SKM-1 (cell line): ENCODE measurements around the gene GPR89B.
"Not testable (repeated sequence)": the region's sequence is repeated elsewhere in the genome, so short reads cannot be mapped to it uniquely, and the experiment has no call there.

Source experiments
- DNase-seq: peaks from one replicate; lab custom pipeline; 2025; ENCODE audit not compliant: unreplicated experiment; lab: John Stamatoyannopoulos, UW

The GPR89B gene

DNA sequence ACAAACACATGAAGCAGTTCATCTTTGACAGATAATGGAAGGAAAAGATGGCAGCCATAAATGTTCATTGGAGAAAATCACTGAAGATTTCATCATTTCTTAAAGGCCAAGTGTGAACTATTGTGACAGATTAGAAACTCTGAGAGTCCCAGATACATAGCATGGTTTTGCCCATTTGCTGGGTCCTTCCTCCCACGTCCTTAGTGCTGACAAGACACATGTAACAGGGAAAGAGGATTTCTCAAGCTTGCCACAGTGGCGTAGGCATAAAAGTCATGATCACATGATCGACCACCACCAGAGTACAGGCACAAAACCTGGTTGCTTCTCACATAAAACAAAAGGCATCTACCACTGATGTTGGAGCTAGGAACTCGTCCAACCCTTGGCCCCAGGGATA is 98.8 kb downstream of the GPR89B start:
- DNase-seq: not testable (repeated sequence)

DNA sequence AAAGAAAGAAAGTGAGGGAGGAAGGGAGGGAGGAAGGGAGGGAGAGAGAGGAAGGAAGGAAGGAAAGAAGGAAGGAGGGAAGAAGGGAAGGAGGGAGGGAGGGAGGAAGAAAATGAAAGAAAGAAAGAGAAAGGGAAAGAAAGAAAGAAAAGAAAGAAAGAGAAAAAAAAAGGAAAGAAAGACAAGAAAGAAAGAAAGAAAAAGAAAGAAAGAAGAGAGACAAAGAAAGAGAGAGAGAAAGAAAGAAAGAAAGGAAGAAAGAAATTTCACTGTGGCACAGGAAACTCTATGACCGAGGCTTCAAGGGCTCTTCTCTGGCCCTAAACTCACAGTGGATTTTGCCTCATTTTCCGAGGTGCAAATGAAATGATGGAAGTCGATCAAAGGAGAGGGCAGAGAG is 104.0 kb downstream of the GPR89B start:
- DNase-seq: not testable (repeated sequence)

DNA sequence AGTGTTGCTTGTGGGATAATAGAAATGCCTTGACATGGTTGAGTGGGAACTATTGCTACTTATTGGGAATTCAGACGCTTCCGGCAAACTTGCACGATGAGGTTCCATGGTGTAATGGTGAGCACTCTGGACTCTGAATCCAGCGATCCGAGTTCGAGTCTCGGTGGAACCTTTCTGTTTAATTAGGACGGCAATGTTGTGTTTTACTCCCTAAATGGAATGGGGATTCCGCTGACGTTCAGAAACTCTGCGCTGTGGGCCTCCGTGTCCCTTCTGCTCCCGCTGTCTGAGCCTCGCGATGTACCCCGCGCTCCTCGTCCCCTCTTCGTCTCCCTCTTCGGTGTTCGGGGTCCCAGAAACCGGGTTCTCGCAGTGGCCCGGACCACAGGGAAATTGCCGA is 104.5 kb downstream of the GPR89B start:
- not testable (repeated sequence) for DNase-seq

DNA sequence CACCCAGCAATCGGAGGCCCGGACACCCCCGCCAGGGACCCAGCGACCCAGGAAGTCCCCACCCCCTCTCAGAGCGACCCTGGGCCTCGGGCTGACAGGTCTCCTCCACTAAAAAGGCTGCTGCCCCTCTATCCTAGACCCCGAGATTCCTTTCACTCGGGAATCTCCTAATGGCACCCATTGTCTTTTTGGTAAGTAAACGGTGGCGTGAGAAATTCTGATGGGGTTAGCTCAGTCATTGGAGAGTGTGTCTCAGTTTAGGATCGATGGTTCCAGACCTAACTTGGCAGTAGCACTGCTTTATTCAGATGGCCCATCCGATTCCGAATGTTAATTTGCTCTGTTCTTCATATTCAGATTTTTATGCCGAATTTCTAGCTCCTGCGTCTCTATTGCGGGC is 104.9 kb downstream of the GPR89B start:
- not testable (repeated sequence) for DNase-seq

DNA sequence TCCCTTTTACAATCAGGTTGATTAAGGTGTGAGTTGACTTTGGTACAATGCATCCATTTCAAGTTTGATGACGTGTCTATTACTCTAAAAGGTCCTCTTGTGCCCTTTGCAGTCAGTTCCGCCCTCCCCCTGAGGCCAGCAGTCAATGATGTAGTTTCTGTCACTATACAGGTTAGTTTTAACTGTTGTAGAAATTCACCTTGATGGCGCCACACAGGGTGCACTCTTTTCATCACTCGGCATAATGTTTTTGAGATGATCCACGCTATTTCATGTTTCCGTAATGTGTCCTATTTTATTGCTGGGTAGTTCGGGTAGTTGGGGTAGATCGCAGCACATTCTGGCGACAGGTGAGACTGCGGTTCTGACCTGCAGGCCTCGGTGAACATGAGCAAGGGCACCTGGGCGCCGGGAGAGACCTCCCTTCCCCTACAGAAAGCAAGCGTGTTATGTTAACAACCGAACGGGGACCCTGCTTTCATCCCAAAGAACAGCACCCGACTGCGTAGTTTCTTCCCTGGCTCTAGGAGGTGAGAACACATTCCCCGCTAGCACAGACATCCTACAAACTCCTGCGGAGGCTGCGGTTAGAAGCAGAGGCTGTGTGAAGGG is 109.7 kb downstream of the GPR89B start:
- DNase-seq: not testable (repeated sequence)

DNA sequence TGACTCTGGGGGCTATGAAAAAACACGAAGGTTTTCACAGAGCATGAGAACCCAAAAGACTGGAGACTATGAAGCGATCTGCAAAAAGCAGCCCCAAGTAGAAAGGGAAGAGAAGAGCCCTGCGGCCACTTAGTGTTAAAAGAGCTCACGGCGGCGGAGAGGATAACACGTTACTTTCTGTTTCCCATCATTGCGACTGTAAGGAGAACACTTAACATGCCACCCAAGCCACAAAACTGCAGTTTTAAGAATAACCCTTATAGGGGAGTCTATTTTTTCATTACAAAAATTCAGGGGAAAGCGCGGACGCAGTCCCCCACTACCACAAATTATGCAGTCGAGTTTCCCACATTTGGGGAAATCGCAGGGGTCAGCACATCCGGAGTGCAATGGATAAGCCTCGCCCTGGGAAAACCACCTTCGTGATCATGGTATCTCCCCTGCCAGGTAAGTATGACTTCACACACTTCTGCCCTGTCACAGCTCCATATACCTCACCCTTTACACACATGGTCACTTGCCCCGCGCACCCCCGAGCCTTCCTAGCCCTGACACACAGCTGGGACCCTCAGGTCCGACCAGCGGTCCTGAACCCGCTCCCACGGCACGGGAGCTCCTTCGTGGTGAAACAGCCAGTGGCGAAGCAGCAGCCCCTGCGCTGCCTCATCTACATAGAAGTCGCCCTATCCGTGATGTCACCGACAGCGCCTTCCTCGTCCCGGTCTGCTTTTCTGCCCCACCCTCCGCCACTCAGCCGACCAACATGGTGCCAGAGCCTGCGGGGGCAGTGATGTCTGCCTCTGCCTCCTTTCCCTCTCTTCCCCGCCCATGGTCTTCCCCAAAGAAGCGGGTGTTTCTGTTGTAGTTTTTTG is 110.5 kb downstream of the GPR89B start:
- not testable (repeated sequence) for DNase-seq
